GM20431 (cell line): ENCODE measurements around the gene RPL27.

Source experiments
- in situ Hi-C: fragments of 300-500 bp; cut with MseI, MboI; formaldehyde crosslinking; loops from one replicate; pipeline ENCODE4 v1.15.0; 2020; ENCODE audit warnings: low sequenced_read_pairs; ENCODE audit not compliant: unreplicated experiment

RPL27 gene

DNA sequence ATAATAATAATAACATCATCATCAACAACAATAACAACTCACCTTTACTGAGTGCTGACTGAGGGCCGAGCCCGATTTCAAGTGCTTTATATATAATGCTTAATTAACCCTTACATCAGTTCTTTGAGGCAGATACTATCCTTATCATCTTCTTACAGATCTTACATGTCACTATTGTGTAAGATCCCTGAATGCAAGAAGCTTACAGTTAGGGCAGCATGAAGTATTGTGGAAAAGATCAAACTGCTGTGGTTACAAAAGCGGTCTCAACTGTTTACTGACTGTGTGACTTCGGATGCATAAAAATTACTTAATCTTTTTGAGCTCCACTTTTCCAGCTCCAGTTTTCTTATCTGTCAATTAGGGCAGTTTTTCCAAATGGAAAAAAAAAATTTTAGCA, 20.7 kb downstream of the RPL27 start:
- in situ Hi-C loops: loop anchor here (25.0 kb wide), 1 partner anchor 318 kb away; no protein-coding TSS in a partner anchor

DNA sequence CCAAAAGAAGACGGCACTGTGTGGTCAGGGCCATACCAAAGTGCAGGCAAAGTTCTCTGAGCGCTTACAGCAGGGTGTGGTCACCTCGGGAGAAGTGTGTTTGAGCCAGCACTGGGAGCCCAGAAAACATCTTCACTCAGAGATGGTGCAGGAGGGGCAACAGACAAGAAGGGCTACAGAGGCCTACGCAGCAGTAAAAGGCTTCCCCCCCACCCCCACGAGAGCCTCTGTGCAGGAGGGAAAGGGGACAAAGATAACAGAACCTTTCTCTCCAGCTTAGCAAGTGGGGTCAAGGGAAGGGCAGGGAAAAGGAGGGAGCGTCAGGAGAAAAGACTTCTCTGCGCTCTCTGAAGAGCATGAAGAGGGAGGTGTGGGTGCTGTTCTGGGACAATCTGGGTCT, 21.2 kb downstream of the RPL27 start:
- in situ Hi-C loops: loop anchor here (25.0 kb wide), 1 partner anchor 318 kb away; no protein-coding TSS in a partner anchor

DNA sequence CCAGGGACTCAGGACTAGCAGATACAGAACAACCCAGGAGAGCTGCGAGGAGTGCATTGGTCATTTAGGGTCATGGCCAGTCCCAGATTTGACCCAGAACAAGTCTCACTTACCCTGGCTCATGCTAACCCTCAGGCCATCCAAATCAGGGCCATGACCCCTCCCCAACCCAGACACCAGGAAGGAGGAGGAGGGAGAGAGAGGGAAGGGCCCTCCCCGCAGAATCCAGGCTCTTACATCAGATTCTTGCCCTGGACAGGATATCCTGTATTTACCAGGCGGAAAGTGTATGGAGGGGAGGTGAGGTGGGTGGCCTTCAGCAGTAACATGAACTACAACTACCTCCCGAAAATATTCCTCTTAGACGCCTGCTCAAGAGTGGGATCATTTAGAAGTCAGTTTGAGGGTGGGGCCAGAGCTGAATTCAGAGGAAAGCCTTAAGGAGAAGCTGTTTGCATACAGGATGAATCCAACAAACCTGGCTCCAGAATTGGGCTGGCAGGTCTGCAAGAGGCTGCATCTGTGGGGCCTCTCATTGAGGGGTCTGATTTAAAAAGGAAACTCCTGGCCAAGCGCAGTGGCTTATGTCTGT, 21.9 kb downstream of the RPL27 start:
- in situ Hi-C loops: loop anchor here (25.0 kb wide), 1 partner anchor 317 kb away; no protein-coding TSS in a partner anchor

DNA sequence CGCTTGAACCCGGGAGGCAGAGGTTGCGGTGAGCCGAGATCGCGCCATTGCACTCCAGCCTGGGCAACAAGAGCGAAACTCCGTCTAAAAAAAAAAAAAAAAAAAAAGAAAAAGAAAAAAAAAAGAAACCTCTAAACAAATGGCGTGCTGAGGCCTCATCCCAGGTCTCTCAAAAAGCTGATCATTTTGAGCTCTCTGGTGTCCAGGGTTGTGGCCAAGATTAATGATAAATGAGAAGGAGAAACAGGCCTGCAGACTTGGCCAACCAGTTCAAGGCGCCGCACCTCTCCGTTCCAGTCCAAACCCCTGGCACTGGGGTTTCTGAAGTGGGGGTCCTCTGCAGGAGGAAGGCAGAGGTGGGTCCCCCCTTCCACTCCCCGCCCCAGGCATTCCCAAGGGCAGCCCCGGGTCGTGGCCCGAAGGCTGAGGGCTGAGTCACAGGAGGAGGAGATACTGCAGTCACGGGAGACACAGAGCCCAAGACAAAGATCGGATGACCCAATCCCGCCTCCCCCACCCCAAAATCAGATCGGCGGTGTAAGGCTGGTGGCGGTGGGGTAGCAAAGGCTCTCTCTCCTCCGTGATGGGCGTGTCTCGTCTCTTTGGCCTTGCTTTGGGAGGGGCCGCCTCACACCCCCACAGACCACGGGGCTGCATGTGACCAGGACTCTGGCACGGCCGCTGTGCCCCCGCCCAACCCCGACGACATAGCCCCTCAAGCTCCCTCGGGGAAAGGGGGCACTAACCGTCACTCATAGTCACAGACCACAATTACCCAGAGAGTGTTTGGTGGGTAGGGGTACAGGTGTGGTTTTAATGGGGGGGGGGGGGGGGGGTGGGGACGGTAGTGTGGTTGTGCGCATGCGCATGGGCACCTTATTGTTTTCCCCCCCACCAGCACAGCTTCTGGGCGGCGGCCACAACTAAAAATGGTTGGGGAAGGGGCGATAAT, 22.8 kb downstream of the RPL27 start:
- in situ Hi-C loops: loop anchor here (25.0 kb wide), 1 partner anchor 316 kb away; no protein-coding TSS in a partner anchor

DNA sequence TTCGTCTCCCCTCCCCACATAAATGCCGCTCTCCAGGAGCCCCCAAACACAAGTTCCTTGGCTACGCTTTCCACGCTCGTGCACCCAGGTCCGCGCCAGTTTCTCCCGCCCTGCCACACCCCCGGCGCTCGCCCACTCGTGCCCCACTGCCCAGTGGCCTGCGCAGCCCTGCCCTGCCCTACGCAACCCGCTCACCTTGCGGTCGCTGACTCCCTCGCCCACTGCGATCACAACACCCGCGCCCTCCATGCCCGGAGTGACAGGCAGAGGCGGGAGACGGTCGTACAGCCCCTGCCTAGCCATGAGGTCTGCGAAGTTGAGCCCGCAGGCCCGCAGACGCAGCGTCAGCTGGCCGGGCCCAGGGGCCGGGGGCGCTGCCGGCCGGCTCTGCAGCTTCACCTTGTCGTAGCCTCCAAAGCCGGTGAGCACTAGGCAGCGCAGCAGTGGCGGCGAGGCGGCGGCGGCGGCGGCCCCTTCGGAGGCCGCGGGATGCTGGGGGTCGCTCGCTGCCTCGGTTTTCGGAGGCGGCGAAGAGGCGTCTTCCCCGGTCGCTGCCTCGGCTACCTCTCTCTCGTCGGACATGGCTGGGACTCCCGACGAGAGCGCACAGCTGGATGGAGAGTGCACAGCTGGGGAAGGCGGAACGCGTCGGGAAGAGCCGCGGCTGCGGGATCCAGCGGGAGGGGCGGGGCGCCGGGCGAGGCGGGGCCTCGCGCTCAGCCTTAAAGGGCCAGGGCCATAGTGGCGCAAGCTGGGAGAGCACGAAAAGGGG, 23.7 kb downstream of the RPL27 start, which contains the start of gene VAT1:
VAT1 (minus strand) TSS at position 645 of the 772 bp plus-strand sequence; CDS start at position 582, 63 bp downstream.
- in situ Hi-C loops: loop anchor here (25.0 kb wide), 1 partner anchor 315 kb away; no protein-coding TSS in a partner anchor

DNA sequence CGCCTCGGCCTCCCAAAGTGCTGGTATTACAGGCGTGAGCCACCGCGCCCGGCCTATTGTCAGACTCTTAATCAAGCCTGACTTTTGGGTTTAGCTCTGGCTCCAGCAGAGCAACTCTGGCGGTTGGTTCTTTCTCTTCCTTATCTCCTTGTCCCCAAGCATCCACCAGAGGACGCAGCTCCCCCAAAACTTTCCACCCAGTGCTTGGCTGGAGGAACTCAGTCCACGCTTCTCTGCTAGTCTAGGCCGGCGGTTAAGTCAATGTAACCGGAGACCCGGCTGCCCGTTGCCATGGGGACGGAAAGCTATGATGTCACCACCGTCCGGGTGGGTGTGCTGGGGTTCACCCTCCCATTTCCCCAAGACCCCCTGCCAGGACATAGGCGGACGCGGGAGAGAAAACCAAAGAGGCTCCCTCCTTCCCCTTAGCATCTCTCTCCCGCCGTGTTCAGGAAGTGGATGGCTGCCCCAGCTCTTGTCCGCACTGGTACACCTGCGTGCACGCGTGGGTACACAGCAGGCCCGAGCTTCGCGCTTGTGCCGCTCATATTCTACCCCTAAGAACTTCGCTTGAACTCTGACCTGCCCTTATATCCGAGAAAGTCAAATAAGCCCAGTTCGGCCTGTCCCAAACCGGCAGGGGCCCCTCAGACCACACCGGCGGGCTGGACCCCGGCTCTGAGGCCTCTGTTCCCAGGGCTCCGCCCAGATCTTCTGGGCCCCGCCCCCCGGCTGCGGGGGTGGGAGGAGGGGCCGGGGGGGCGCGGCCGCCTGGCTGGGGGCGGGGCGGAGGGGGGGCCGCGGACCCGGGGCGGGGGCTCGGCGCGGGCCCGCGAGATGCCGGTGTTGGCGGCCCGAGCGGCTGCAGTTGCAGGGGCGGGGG, 26.4 kb downstream of the RPL27 start, which contains the start of gene RND2:
RND2 (plus strand) TSS at position 825 of the 883 bp plus-strand sequence. CDS start 117 bp downstream, outside the sequence.
- in situ Hi-C loops: loop anchor here (25.0 kb wide), 1 partner anchor 313 kb away; no protein-coding TSS in a partner anchor

DNA sequence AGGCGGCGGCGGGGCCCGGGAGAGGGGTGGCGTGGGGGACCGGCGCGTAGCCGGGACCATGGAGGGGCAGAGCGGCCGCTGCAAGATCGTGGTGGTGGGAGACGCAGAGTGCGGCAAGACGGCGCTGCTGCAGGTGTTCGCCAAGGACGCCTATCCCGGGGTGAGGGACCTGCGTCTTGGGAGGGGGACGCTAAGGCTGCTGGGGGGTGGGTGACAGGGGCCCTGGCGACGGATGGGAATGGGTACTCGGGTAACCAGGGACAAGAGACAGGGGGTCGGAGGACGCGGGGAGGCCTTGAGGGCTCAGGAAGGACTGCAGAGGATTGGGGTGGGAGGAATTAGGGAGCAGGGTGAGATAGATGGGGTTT, 27.1 kb downstream of the RPL27 start:
- in situ Hi-C loops: no loop called here

DNA sequence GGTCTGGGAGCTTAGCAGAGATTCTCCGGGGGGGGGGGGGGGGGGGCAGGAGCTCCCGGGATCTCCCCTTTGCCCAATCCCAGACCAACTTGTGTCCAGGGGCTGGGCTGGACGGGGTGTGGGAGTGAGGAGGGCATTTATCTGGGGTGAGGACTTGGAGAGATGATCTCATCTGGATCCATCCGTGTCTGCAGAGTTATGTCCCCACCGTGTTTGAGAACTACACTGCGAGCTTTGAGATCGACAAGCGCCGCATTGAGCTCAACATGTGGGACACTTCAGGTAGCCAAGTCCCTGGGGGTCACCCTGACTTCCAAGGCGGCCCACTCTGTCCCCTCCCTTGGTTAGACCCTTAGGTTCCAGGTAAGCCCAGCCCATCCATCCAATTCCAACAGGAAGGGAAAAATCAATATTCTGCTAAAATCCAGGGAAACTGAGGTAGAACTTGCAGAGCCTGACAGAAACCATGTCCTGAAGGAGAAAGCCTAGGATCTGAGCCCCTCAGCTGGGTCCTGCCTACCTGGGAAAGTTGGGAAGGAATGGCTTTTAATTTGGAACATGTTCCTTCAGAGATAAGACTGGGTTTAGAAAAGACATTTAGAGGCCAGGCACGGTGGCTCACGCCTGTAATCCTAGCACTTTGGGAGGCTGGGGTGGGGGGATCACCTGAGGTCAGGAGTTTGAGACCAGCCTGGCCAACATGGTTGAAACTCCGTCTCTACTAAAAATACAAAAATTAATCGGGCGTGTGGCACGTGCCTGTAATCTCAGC, 27.7 kb downstream of the RPL27 start:
- in situ Hi-C loops: no loop called here

DNA sequence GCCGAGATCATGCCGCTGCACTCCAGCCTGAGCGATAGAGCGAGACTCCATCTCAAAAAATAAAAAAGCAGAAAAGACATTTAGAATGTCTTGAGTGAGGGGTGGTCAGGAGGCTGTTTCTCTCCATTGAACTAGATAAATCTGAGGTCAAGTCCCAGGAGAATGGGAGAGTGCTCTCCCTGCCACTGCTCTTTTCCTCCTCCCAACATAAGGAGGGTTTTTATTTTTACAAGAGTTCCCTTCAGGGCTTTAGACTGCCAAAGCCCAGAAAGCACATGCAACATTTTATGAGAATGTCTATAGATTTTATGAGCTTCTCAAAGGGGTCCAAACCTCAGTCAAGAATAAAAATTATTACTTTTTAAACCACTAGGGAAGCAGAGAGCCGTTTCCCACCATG, 28.4 kb downstream of the RPL27 start:
- in situ Hi-C loops: no loop called here

DNA sequence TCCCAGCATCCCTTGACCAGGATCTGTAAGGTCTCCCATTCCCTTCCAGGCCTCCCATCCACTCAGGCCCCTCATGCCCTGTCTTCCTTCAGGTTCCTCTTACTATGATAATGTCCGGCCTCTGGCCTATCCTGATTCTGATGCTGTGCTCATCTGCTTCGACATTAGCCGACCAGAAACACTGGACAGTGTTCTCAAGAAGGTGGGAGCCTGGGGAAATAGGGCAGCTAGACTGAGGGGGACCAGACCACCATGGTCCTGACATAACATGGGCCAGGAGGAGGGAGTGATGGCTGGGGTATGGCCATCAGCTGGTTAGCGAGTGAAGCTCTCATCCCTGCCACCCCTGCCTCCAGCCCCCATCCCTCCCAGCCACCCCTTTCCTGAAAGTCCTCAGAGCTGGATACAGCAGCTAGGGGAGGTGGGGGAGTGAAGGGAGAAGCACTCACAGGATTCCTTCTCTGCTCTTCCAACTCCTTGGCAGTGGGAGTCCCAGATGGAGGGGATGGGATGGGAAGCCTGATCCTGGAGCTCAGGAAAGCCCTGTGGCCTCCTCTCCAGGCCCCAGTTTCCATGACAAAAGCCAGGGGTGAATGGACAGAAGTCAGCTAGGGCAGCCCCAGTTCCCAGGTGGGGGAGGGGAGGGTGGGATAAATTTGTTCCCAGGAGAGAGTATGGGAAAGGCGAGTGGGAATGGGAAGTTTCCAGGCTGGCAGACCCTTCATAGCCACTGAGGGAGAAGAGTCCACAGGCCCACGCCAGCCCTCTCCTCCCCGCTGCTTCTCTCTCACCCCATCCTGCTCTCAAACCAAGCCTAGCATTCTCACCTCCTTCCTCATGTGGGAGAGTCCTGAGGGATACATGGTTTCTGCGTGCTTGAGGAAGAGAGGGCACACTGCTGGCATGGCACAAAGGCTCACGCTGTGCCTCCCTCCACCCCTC, 29.1 kb downstream of the RPL27 start:
- in situ Hi-C loops: no loop called here

DNA sequence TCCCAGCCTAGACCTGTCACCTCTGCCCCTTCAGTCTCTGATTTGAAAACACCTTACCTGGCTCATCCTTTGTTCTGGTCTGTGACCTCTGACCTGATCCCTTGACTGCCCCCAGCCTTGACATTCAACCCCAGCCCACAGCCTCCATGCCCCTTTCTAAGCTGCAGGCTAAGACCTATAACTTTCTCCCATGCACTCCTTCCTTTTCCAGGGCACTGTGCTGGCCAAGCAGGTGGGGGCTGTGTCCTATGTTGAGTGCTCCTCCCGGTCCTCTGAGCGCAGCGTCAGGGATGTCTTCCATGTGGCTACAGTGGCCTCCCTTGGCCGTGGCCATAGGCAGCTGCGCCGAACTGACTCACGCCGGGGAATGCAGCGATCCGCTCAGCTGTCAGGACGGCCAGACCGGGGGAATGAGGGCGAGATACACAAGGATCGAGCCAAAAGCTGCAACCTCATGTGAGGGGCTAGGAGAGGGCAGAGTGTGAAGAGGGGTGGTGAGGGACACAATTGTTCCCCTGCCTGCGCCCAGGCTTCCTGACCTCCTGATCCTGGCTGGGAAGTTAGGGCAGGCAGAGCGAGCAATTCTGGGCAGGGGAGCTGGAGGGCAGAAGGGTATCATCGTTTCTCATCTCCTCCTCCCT, 30.1 kb downstream of the RPL27 start:
- in situ Hi-C loops: no loop called here

DNA sequence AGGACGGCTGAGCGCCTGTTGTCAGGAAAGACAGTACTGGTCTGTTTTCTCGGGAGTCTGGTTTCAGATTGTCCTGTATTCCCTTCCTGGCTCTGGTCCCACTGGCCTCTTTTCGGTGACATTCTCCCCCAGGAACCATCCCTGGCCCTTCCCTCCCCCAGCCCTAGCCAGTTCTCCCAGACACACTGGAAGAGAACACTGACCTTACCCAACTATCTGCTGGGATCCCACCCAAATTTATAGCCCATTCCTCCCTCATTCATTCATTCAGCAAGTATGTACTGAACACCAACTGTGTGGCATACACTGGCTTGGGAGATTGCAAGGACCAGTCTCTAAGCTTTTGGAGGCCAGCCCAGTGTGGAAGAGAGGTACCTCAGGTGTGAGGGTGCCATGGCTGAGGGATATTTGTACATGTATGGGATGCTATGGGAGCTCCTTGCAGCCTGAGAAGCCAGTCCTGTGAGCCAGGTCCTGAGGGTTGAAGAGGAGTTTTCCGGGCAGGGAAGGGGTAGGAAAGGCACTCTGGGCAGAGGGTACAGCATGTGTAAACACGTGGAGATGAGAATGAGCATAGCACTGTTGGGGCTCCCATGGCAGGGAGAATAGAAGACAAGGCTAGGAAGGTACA, 32.0 kb downstream of the RPL27 start:
- in situ Hi-C loops: no loop called here

DNA sequence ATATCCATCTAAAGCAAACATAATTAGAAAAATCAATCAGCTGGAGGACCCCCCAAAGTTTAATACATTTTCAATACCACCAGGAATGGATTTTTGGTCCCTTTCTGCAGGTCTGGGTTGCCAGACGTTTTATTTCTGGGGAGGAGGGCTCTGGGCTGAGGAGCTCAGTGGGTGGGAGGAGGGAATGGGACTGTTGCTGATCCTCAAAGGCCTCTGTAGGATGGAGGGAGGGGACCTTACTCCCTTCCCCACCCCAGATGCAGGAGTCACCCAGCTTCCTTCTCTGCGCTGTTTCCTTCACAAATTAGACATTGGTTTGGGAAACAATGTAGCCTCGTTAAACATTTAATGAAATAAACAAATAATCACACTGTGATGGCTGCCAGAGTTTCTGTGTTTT, 33.4 kb downstream of the RPL27 start:
- in situ Hi-C loops: no loop called here

DNA sequence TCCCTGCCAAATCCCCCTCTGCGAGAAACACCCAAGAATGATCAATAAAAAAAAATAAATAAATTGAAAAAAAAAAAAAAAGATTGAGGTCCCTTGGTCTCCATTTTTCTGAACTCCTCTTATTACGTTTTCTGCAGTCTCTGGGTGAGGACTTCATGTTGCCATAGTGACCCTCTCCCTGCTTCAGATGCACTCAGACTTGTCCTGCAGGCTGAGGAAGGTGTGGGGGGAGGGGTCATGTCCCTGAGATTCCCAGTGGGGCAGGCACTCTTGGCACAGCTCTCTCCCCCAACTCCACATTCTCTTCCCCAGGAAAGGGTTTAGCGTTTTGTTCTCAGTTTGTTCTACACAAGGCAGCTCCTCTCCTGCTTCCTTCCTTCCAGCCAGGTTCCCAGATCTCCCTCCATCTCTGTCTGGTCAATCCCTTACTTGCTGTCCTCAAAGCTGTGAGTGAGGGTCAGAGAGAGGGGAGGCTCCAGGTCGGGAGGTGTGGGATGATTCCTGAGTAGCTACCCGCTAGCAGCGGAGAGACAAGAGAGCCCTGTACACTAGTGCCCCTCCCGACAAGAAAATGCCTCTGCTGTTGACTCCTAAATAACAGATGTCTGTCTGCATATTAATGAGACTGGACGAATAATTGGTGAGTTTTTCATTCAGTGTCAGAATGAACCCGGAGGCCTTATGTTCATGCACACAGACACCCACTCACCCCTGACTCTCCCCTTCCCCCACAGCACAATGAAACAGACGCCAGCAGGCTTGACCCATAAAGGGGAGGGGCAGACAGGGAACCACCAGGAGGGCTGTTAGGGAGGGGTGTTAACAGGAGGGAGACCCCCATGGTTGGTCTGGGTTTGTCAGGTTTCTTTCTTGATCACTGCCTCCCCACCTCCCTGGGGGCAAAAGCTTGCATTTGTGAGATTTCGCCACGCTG, 36.0 kb downstream of the RPL27 start:
- in situ Hi-C loops: no loop called here

DNA sequence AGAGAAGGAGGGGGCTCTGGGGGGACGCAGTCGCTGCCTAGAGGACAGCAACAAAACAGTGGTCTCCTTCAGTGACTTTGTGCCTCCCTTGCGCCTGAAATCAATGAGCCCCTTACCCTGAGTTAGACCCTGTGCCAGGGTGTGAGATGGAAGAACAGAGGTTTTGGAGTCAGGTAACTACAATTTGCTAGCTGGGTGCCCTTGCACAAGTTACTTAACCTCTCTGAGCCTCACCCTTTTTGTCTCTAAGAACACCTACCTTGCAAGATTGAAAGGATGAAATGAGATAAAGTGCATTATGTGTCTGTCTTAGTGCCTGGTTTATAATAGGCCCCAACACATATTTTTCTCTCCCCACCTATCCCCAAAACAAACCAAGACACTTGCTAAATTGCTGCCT, 36.7 kb downstream of the RPL27 start:
- in situ Hi-C loops: no loop called here
